Stimulated activated CD8-positive, alpha-beta memory T cell treated with anti-CD3 and anti-CD28 coated beads, Interleukin-12 subunit alpha, Interleukin-12 subunit beta, amount 100 ng/mL, for 24 hours (primary cell): ENCODE measurements around the gene DBT.
"Not testable (repeated sequence)": the region's sequence is repeated elsewhere in the genome, so short reads cannot be mapped to it uniquely, and the experiment has no call there.

ENCODE experiments used
- DNase-seq: peaks from one replicate; pipeline ENCODE4 v3.0.0-alpha.2; 2020; ENCODE audit errors: extremely low read depth

DBT gene

GRCh38 chr1:100249537-100250257 lies at the start of gene DBT:
Gene DBT, minus strand, starts transcription at chr1:100249834. Its CDS starts 14 bp downstream, at chr1:100249820.
- DNase-seq, result peak; percentile 87

- no peak for DNase-seq
Measured at GRCh38 chr1:100298512-100298911, 48.9 kb upstream of the DBT start.

GRCh38 chr1:100296997-100297396 lies 47.4 kb upstream of the DBT start:
- DNase-seq, result not testable (repeated sequence)

- no peak for DNase-seq
Measured at GRCh38 chr1:100296140-100296539, 46.5 kb upstream of the DBT start.

GRCh38 chr1:100292711-100293110 lies 43.1 kb upstream of the DBT start:
- no peak for DNase-seq

- no peak for DNase-seq
Measured at GRCh38 chr1:100290291-100290690, 40.7 kb upstream of the DBT start.

GRCh38 chr1:100287162-100287561 lies 37.5 kb upstream of the DBT start:
- DNase-seq, result no peak

- DNase-seq, result no peak
Measured at GRCh38 chr1:100284591-100284990, 35.0 kb upstream of the DBT start.

- no peak for DNase-seq
Measured at GRCh38 chr1:100279954-100280682, 30.5 kb upstream of the DBT start.

GRCh38 chr1:100279358-100279923 lies 29.8 kb upstream of the DBT start:
- DNase-seq, result no peak

GRCh38 chr1:100277866-100278265 lies 28.2 kb upstream of the DBT start:
- no peak for DNase-seq

- DNase-seq, result no peak
Measured at GRCh38 chr1:100268202-100268601, 18.6 kb upstream of the DBT start.

- DNase-seq, result no peak
Measured at GRCh38 chr1:100267284-100267683, 17.6 kb upstream of the DBT start.

GRCh38 chr1:100266741-100267140 lies 17.1 kb upstream of the DBT start:
- DNase-seq, result no peak

- peak; percentile 91 for DNase-seq
Measured at GRCh38 chr1:100265931-100266740, 16.5 kb upstream of the DBT start, which contains the start of gene RTCA. Gene RTCA, plus strand, starts transcription at chr1:100266216. Its CDS starts 160 bp downstream, at chr1:100266376.

- DNase-seq, result no peak
Measured at GRCh38 chr1:100265562-100265930, 15.9 kb upstream of the DBT start.

- not testable (repeated sequence) for DNase-seq
Measured at GRCh38 chr1:100264081-100264480, 14.4 kb upstream of the DBT start.

GRCh38 chr1:100261686-100262085 lies 12.1 kb upstream of the DBT start:
- no peak for DNase-seq

- DNase-seq, result not testable (repeated sequence)
Measured at GRCh38 chr1:100258427-100258826, 8.8 kb upstream of the DBT start.

- DNase-seq, result not testable (repeated sequence)
Measured at GRCh38 chr1:100256273-100256672, 6.6 kb upstream of the DBT start.

GRCh38 chr1:100253552-100253951 lies 3.9 kb upstream of the DBT start:
- DNase-seq, result no peak

GRCh38 chr1:100252901-100253300 lies 3.3 kb upstream of the DBT start:
- no peak for DNase-seq
